GM12878 (cell line): ENCODE results near the gene SPRED3.

Experiments
- CTCF ChIP-seq, 3 experiments: IDR thresholded peaks in 2 of 3; conservative IDR thresholded peaks in 1 of 3; 2 replicates each; pipeline ENCODE4 v1.5.1; 2011; ENCODE audit warnings: low read depth in 3 of 3, low read length in 3 of 3, mild to moderate bottlenecking in 3 of 3, control low read depth in 2 of 3, moderate library complexity in 2 of 3, inconsistent platforms in 1 of 3, mixed read lengths in 1 of 3; ENCODE audit not compliant: control insufficient read depth in 2 of 3, insufficient read depth in 1 of 3; ENCODE audit errors: extremely low read depth in 1 of 3
- GABPA ChIP-seq: IDR thresholded peaks from 2 replicates; pipeline ENCODE4 v1.6.1; 2014; ENCODE audit warnings: antibody characterized with exemption, low read depth, mild to moderate bottlenecking, inconsistent platforms
- HDAC6 ChIP-seq: fragments of 200-600 bp; sonication (generic); IDR thresholded peaks from one replicate; pipeline ENCODE4 v1.8.0; 2017; ENCODE audit warnings: antibody characterized with exemption; ENCODE audit not compliant: unreplicated experiment
- ZNF207 ChIP-seq: fragments of 450-650 bp; IDR thresholded peaks from 2 replicates; pipeline ENCODE4 v1.6.1; 2014; ENCODE audit warnings: antibody characterized with exemption, mild to moderate bottlenecking, borderline replicate concordance

DNA sequence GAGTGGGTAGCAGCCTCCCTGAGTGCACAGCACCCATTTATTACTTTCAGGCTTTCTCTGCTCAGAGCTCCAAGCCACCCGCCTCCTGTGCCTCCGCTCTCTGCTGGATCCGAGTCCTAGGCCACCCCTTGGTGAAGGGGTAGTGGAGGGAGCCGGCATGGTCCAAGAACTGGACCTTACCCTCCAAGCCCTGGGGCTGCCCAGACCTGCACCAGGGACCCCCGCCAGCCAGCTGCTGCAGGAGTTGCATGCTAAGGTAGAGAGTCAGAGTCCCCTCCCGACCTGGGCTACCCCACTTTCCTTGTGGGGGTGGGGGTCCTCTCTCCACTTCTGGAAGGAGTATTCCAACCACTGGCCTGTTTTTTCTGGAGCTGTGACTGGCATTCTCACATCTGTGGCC is 16.4 kb downstream of the SPRED3 start:
- no peak for TF ChIP-seq HDAC6
- no peak for TF ChIP-seq GABPA
- no peak for TF ChIP-seq CTCF (IDR thresholded peaks at IDR 0.05 in 2 of 3, conservative IDR thresholded peaks at IDR 0.05 in 1 of 3; ENCODE audit: control insufficient read depth in 2 of 3, extremely low read depth in 1 of 3, insufficient read depth in 1 of 3, low read depth in 3 of 3, low read length in 3 of 3)
- no peak for TF ChIP-seq ZNF207
